Measurements from ENCODE around the gene OFD1.

GRCh38 chrX:13719192-13719856 lies 15.2 kb upstream of the OFD1 start:
- TF ChIP-seq CTCF (IDR thresholded peaks at IDR 0.05) (no peak), POLR2A (IDR thresholded peaks at IDR 0.05) (no peak), EP300 (IDR thresholded peaks at IDR 0.05) (no peak), POLR2AphosphoS5 (IDR thresholded peaks at IDR 0.05) (no peak)
